ENCODE data around the gene FAM83G.
"Not testable (repeated sequence)": the region's sequence is repeated elsewhere in the genome, so short reads cannot be mapped to it uniquely, and the experiment has no call there.

The FAM83G gene, protein sequence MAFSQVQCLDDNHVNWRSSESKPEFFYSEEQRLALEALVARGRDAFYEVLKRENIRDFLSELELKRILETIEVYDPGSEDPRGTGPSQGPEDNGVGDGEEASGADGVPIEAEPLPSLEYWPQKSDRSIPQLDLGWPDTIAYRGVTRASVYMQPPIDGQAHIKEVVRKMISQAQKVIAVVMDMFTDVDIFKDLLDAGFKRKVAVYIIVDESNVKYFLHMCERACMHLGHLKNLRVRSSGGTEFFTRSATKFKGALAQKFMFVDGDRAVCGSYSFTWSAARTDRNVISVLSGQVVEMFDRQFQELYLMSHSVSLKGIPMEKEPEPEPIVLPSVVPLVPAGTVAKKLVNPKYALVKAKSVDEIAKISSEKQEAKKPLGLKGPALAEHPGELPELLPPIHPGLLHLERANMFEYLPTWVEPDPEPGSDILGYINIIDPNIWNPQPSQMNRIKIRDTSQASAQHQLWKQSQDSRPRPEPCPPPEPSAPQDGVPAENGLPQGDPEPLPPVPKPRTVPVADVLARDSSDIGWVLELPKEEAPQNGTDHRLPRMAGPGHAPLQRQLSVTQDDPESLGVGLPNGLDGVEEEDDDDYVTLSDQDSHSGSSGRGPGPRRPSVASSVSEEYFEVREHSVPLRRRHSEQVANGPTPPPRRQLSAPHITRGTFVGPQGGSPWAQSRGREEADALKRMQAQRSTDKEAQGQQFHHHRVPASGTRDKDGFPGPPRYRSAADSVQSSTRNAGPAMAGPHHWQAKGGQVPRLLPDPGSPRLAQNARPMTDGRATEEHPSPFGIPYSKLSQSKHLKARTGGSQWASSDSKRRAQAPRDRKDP

DNA sequence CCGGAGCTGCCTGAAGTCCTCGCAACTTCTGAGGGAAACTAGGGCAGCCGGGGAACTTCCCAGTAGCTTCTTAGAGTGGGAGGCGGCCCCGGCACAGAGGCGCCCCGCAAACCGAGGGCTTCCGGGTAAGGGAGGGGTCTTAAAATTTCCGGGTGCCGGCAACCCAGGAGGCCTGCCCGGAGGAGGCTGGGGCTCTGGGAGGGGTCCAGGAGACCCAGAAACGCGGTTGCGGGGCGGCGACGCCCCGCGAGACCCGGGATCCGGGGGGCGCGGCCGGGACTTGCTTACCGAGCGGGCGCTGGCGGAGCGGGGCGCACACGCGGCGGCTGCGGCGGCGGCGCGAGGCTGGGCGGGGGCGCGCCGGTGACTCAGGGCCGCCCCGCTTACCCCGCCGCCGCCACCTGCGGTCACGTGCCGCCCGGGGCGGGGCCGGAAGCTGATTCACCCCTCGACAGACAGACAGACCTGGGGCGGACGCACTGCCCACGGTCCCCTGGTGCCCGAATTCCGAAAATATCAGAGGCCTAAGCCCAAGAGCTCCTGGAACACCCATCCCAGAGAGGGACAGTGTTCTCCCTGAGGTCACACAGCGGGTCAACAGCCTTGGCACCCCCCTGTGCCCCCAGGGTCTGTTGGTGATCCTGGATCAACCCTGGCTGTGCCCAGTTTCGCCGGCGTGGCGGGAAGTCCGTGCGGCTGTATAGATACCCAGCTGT lies at the start of gene FAM83G:
FAM83G (minus strand) TSS at position 344 of the 716 bp plus-strand sequence. CDS start 723 bp downstream, outside the sequence.
- DNase-seq = peak; percentile 90 to 92

DNA sequence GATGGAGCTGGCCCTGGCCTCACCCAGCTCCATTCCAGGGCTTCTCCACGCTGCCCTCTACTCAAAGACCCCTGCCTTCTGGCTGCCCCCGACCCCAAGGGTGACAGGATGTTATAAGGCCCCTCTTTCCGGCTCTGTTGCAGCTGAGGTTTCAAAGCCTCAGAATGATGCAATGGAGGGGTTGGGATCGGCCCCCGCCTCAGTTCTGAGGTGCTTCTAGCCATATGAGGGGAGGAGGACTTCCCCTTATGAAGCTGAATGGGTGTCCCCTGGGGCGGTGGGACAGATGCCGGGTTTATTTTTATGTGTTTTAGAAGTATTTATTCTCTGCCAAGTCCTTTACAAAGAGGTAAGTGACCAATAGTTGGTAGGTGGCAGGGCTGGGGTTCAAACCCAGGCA lies 44.3 kb upstream of the FAM83G start:
- peak in 1 of 2 experiments; percentile 1 for DNase-seq

DNA sequence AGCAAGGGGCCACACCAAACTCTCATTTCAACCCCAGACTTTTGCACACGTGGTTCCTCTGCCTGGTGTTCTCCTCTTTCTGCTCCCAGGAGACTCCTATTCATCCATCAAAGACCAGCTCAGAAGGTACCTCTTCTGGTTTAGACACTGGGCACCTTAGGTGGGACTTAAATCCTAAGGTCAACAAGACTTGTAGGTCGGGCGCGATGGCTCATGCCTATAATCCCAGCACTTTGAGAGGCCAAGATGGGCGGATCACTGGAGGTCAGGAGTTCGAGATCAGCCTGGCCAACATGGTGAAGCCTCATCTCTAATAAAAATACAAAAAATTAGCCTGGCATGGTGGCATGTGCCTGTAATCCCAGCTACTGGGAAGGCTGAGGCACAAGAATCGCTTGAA lies 42.9 kb upstream of the FAM83G start:
- not testable (repeated sequence) for DNase-seq

DNA sequence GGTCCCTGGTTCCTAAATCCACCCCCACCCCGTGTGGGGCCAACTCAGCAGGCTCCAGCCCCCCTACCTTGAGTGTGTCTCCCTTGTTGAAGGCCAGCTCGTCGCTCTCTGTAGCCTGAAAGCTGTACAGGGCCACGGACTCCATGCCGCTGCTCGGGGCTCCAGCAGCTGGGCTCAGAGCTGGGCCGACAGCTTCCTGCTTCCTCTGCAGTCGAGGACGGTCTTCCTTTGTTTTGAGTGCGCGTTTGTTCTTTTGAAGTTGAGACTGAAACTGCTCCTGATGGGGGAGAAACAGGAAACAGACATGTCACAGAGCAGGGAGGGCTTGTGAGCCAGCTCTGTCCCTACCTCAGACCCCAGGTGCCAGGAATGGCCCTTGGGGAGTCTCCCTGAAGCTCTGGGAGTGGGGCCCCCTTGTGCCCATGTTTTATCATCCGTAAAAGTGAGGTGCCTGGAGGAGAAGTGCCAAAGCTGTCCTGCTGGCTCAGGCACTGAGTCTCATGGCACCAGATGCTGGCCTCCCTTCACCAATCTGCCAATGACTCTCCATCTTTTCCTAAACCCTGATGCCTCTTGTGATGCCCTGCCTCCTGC lies 42.3 kb upstream of the FAM83G start, which contains the start of gene GRAP:
GRAP (minus strand) TSS at position 176 of the 594 bp plus-strand sequence; CDS start at position 145, 31 bp downstream.
- DNase-seq = not testable (repeated sequence)

DNA sequence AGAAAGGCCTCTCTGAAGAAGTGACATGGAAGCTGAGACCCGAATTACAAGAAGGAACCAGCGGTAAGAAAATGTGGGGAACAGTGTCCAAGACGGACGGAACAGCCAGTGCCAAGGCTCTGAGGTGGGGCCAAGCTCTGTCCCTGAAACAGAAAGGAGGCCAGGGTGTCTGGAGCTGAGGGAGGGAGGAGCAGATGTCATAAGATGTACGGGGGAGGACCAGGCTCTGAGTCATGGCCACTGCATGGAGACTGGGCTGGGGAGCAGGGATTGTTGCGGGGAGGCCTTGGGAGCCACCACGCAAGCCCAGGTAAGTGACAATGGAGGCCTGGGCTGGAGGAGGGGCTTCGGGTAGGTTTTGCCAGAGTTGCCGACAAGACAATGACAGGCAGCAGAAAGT lies 40.1 kb upstream of the FAM83G start:
- not testable (repeated sequence) for DNase-seq

DNA sequence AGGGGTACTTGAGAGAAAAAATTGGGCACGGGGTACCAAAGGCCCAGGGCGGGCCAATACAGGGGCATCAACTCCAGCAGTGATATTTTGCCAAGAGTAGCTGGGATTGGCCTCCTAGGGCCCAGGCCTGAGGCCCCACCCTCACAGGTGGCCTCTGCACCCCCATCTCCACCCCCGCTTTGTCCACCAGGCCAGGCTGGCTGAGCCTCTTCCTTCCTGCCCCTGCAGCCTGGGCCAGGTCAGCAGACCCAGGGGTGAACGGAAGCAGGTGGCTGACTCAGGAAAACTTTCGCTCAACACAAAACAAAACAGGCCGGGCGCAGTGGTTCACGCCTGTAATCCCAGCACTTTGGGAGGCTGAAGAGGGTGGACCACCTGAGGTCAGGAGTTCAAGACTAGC lies 38.5 kb upstream of the FAM83G start:
- not testable (repeated sequence) for DNase-seq

DNA sequence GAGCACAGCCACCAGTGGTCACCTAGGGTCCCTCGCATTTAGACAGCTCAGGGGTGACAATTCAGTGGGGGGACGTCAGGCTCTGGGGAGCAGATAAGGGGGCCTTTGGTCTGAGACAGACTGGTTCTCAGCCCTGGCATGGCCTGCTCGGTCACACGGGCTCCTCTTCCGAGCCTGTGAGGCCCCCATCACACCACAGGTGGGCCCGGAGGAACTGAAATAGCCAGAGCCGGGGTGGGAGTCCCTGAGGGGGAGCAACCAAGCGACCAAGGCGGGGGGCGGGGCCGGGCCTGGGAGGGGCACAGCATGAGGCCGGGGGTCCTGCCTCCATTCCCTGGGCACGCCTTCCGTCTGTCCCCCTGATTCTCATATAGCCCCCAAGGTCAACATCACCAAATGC lies 37.8 kb upstream of the FAM83G start:
- DNase-seq = not testable (repeated sequence)

DNA sequence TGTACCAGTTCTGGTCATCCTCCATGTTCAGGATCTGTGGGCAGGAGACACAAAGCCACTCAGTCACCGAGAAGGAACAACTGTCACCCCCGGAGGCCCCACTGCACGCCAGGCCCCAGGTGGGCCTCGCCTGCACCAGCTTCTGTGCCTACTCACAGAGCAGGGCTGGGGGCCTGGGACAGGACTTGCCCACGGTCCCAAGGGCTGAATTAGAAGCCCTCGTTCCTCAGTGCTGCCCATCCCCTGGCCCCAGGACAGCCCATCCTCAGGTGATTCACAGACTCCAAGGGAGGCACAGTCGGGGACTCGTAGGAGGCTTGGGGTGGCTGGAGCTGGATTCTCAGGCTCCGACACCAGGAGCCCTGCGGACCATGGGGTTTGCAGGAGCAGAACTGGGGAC lies 37.3 kb upstream of the FAM83G start:
- DNase-seq = not testable (repeated sequence)

DNA sequence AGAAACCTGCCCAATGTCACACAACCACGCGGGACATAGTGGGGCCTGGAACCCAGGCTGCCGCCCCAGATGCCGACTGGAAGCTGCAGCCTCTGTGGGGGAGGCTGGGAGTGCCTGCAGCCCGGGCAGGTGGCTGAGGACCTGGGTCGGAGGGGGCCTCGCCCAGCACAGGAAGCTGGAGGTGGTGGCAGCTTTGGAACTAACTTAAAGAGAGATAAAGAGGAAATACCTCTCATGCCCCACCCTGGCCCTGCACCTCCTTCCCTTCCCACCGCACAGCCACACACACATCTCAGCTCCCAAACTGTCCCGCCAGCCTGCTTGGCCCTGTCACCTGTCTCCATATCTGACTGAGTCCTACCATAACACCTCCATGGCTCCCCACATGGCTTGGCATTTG lies 35.8 kb upstream of the FAM83G start:
- DNase-seq = not testable (repeated sequence)

DNA sequence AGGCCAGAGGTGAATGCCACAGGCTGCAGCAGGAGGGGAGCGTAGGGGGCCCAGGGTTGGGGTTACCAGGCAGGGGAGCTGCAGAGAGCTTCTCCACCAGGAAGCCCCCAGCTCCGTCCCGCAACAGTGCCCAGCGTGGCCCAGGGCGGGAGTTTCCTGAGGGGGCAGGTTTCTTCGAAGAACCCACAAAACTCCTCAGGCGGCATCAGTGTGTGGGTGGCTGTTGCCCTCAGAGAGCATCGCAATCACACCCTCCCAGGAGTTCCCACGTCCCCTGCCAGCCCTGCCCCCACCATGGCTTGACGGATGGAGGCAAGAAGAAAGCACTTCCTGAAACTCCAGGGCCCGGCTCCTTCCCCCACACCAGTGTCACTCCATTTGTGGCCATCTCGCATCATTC lies 34.2 kb upstream of the FAM83G start:
- DNase-seq = not testable (repeated sequence)

DNA sequence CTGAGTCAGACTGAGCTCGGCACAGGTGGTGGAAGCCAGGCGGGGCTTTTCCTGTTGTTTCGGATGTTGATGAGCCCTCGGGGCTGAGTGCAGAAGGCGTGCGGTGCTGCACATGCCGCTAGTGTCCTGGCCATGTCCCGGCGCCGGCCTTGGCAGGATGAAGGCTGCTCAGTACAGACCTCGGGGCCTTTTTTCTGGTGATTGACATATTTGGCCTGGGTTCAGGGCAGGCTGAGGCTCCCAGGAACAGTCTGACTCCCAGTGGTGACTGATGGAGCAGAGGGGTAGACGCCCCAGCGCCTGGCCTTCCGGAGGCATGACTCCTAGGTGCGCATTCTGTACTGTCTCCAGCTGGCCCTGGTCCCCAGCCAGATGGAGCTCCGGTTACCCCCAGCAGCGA lies 33.4 kb upstream of the FAM83G start:
- not testable (repeated sequence) for DNase-seq

DNA sequence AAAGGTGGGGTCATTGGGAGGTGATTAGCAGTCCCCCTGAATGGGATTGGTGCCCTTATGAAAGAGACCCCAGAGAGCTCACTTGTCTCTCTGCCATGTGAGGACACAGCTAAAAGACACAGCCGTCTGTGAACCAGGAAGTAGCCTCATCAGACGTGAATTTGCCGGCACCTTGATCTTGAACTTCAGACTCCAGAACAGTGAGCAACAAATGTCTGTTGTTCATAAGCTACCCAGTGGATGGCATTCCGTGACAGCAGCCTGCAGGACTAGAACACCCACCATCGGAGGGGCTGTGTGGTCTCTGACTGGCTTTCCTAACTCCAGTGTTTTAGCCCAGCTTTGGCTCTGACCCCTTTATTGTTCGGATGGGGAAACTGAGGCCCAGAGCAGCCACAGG lies 33.0 kb upstream of the FAM83G start:
- DNase-seq = not testable (repeated sequence)

DNA sequence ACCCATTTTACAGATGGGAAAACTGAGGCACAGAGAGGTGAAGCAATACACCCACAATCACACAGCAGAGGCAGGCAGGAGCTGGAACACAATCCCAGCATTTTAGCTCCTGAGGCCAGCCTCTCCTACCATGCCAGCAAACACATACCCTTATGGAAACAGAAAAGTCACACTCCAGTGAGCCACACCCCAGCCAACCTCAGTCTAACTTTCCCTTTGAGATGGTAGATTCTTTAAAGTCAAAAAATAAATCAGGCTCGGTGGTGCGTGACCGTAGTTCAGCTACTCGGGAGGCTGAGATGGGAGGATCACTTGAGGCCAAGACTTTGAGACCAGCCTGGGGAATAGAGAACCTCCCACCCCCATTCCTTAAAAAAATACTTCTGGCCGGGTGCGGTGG lies 31.6 kb upstream of the FAM83G start:
- DNase-seq = not testable (repeated sequence)

DNA sequence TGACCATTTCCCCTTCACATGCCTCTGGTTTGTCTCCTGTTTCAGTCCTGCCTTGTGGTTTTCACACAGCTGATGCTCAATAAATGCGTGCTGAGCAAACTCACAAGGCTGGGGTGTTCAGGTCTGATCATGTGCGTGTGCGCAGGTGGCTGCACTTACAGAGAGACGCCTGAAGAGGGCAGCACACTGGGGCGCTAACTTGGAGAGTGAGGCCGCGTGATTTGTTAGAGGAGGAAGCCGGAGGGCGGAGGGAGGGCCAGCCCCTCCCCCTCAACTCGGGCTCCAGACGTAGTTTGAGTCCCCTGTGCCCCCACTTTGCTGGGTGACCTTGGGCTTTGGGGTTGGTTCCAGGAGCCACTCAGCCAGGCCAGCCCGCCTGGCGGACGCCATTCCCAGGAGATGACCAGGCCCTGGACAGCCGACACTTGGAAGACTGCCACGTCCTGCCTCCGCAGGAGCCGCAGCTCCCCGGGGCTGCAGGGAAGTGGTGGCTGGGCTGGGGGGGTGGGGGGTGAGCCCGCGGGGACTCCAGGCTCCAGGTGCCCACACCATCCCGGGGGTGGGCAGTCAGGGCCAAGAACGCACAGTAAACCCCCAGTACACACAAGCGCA lies 27.9 kb upstream of the FAM83G start:
- not testable (repeated sequence) for DNase-seq

DNA sequence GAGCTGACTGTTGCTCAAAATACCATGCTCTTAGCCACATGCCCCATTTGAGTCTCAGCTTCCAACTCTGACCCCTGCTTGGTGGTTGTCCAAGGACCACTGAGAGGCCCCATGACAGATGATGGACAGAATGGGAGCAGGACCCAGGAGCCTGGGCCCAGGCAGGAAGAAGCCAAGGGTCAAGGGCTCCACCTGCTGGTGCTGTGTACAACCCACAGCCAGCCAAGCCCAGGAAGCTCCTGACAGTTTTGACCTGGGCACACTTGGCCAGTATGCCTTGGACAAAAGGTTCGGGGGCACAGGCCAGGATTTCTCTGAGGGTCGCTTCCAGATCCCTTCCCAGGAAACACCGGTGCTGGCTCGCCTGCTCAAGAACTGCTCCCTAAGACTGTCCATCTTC lies 27.2 kb upstream of the FAM83G start:
- peak; percentile 42 to 51 for DNase-seq

DNA sequence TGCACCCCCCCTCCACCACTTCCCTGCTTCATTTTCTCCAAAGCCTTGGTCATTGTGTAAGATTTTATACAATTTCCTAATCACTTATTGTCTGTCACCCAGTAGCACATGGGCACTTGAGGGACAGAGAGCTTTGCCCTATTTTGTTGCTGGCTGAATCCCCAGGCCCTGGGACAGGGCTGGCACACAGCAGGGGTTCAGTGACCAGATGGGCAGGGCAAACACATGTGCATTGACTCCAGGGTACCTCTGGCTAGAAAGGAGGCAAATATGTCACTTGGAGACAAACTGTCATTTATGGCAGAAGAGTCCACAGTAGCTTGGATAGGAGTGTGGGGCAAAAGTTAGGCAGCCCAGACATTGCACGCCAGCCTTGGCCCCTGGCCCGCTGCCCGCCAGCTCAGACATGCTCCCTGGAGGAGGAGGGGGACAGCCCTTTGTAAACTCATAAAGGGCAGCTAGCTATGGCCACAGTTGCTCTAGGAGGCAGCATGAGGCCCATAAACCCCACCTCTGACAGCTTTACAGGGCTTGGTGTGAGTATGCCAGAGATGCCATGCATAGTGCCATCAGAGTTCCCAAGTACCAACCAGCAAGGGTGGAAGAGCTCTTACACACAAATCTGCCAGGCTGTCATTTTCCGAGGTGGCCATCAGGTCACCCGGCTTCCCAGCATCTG lies 26.3 kb upstream of the FAM83G start:
- not testable (repeated sequence) for DNase-seq

DNA sequence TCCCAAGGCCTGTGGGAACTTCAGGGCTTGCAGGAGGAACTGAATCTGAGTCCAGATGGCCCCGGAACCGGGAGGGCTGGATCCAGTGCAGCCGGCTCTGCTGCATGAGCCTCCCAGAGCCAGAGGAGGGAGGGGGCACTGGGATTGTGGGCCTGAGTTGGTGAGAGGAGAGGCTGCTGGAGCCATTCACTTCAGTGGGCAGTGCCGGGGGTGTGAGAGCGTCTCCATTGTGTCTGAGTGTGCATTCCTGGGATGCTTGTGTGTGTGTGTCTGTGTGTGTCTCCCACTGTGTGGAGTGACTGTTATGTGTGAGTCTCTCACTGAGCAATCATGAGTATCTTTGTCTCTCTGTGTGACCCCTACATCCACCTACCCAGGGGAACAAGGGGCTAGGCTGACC lies 25.2 kb upstream of the FAM83G start:
- not testable (repeated sequence) for DNase-seq

DNA sequence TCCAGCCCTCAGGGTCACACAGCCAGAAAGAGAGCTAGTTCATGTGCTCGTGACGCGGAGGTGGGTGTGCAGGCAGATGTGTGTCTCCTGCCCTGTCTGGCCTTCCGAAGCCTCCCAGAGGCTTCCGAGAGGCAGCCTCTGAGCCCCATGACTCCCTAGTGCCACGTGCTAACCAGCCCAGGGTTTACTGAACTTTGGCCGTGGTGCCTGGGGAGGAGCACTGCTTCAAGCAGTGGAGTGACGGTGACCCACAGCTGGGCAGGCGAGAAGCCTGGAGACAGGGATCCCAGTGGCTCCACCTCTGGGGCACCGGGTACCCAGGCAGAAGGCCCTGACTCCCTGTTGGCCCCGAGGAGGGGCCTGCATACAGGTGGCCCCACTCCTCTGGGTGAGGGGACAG lies 24.1 kb upstream of the FAM83G start:
- DNase-seq = not testable (repeated sequence)

DNA sequence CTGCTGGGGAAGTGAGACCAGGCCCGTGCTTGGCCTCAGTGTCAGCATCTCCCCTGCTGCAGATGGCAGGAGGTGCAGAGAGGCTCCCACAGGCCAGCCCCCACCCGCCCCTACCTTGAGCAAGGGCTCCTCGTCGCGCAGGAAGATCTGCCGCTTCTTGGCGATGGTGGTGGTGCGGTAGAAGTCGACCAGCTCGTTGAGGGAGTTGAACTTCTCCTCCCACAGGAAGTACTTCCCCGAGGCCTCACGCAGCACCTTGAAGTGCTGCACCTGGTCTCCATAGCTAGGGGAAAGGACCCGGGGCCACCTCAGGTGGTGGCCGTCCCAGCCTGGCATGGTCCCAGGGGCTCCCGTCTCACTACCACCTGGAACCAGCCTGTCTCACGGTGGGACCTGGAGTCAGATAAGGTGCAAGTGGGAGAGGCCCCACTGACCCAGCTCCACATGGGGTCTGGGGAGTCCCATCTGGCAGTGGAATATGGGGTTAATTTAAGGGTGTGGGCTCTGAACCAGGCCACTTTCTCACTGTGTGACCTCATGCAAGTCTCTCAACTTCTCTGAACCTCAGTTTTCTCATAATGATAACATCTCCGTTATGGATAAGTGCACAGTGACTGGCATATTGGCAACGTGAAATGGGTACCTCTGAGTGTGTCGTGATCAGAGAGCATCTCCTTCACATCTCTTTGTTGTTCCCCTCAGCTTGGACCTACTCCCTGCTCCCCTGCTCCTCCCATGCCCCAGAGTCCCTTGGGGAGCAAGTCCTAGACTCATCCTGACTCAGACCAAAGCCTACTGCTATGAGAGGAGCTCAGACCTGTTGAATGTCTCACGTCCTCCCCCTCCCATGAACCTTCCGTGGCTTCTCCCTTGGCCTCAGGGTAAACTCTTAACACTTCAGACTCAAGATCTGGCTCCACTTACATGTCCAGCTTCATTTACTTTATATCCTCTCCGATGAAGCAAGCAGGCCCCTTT lies 19.8 kb upstream of the FAM83G start:
- no peak for DNase-seq
